ENCODE measurements around the gene ZFP92. TPM values are rescaled to one million over a fixed set of nuclear protein-coding genes. Genes with fewer than 3 reads are reported as not detected.

Gene ZFP92
- total RNA-seq, 2 experiments from 2014 or later = 1.7 to 1.9 TPM

GRCh38 chrX:153417637-153418036, 6.4 kb downstream of the ZFP92 start:
- Mint-ChIP-seq H3K36me3 (ENCODE audit: low read depth) (no peaks in the 10 kb centered on the region), H3K27me3 (no peaks in the 10 kb centered on the region), H3K4me1 (peaks cover 3% of the 10 kb centered on the region), H3K27ac (no peak overlapping the region), H3K9me3 (no peaks in the 10 kb centered on the region), H3K4me3 (no peak overlapping the region)
- ChIA-PET CTCF (no interaction called here), POLR2A (no interaction called here)
- no peak for DNase-seq

- no peaks in the 10 kb centered on the region for H3K4me1 Mint-ChIP-seq
- H3K27me3 Mint-ChIP-seq = no peaks in the 10 kb centered on the region
- H3K36me3 Mint-ChIP-seq (ENCODE audit: low read depth) = no peaks in the 10 kb centered on the region
- ChIA-PET POLR2A (no interaction called here), CTCF (no interaction called here)
- H3K4me3 Mint-ChIP-seq = no peak overlapping the region
- no peaks in the 10 kb centered on the region for H3K9me3 Mint-ChIP-seq
- no peak overlapping the region for H3K27ac Mint-ChIP-seq
- no peak for DNase-seq
Measured at GRCh38 chrX:153420851-153421599, 9.8 kb downstream of the ZFP92 start.

GRCh38 chrX:153421856-153422255, 10.6 kb downstream of the ZFP92 start:
- Mint-ChIP-seq H3K9me3 (no peaks in the 10 kb centered on the region), H3K27ac (no peak overlapping the region), H3K4me3 (no peak overlapping the region), H3K27me3 (no peaks in the 10 kb centered on the region), H3K4me1 (no peaks in the 10 kb centered on the region), H3K36me3 (ENCODE audit: low read depth) (no peaks in the 10 kb centered on the region)
- DNase-seq = no peak
- ChIA-PET POLR2A (no interaction called here), CTCF (no interaction called here)

- Mint-ChIP-seq H3K4me1 (no peaks in the 10 kb centered on the region), H3K9me3 (no peaks in the 10 kb centered on the region)
- CTCF ChIA-PET = no interaction called here
Measured at GRCh38 chrX:153423652-153424051, 12.4 kb downstream of the ZFP92 start.

GRCh38 chrX:153426204-153426603, 14.9 kb downstream of the ZFP92 start:
- ChIA-PET CTCF (no interaction called here), POLR2A (no interaction called here)
- Mint-ChIP-seq H3K36me3 (ENCODE audit: low read depth) (no peaks in the 10 kb centered on the region), H3K4me3 (no peak overlapping the region), H3K27ac (no peak overlapping the region), H3K27me3 (no peaks in the 10 kb centered on the region), H3K4me1 (no peaks in the 10 kb centered on the region), H3K9me3 (no peaks in the 10 kb centered on the region)
- DNase-seq = no peak

More at GRCh38 chrX:153423652-153424051, 12.4 kb downstream of the ZFP92 start:
- Mint-ChIP-seq H3K27me3 (no peaks in the 10 kb centered on the region), H3K36me3 (ENCODE audit: low read depth) (no peaks in the 10 kb centered on the region), H3K4me3 (no peak overlapping the region), H3K27ac (no peak overlapping the region)
- POLR2A ChIA-PET = no interaction called here
- no peak for DNase-seq

GRCh38 chrX:153430796-153431195, 19.5 kb downstream of the ZFP92 start:
- POLR2A ChIA-PET = no interaction called here
- H3K9me3 Mint-ChIP-seq = no peaks in the 10 kb centered on the region
- no peak overlapping the region for H3K4me3 Mint-ChIP-seq
- H3K36me3 Mint-ChIP-seq (ENCODE audit: low read depth) = no peaks in the 10 kb centered on the region
- no peaks in the 10 kb centered on the region for H3K27me3 Mint-ChIP-seq
- H3K27ac Mint-ChIP-seq = no peak overlapping the region
- CTCF ChIA-PET = no interaction called here
- no peak for DNase-seq
- no peaks in the 10 kb centered on the region for H3K4me1 Mint-ChIP-seq

- no peak overlapping the region for H3K4me3 Mint-ChIP-seq
- no peaks in the 10 kb centered on the region for H3K36me3 Mint-ChIP-seq (ENCODE audit: low read depth)
- peaks cover 2% of the 10 kb centered on the region for H3K27me3 Mint-ChIP-seq
- no peak for DNase-seq
- ChIA-PET CTCF (interaction anchor here (0.8 kb wide), 1 partner anchor 20 kb away, joined by 3 read pairs; no protein-coding TSS in a partner anchor), POLR2A (no interaction called here)
- H3K27ac Mint-ChIP-seq = no peak overlapping the region
- H3K9me3 Mint-ChIP-seq = no peaks in the 10 kb centered on the region
- no peaks in the 10 kb centered on the region for H3K4me1 Mint-ChIP-seq
Measured at GRCh38 chrX:153433161-153433680, 21.9 kb downstream of the ZFP92 start.

GRCh38 chrX:153433781-153434285, 22.6 kb downstream of the ZFP92 start:
- Mint-ChIP-seq H3K36me3 (ENCODE audit: low read depth) (no peaks in the 10 kb centered on the region), H3K27ac (no peak overlapping the region), H3K9me3 (no peaks in the 10 kb centered on the region), H3K27me3 (peaks cover 8% of the 10 kb centered on the region), H3K4me3 (no peak overlapping the region), H3K4me1 (no peaks in the 10 kb centered on the region)
- ChIA-PET POLR2A (no interaction called here), CTCF (interaction anchor here (0.8 kb wide), 1 partner anchor 20 kb away, joined by 3 read pairs; no protein-coding TSS in a partner anchor)
- DNase-seq = no peak

- no peak for DNase-seq
- POLR2A ChIA-PET = no interaction called here
- no peak overlapping the region for H3K27ac Mint-ChIP-seq
Measured at GRCh38 chrX:153434801-153435200, 23.5 kb downstream of the ZFP92 start.

GRCh38 chrX:153435845-153436244, 24.6 kb downstream of the ZFP92 start:
- no peak for DNase-seq
- Mint-ChIP-seq H3K36me3 (ENCODE audit: low read depth) (no peaks in the 10 kb centered on the region), H3K27me3 (peaks cover 12% of the 10 kb centered on the region), H3K4me1 (no peaks in the 10 kb centered on the region), H3K27ac (no peak overlapping the region), H3K9me3 (no peaks in the 10 kb centered on the region), H3K4me3 (no peak overlapping the region)
- ChIA-PET CTCF (no interaction called here), POLR2A (no interaction called here)

More at GRCh38 chrX:153434801-153435200, 23.5 kb downstream of the ZFP92 start:
- Mint-ChIP-seq H3K27me3 (peaks cover 9% of the 10 kb centered on the region), H3K4me3 (no peak overlapping the region), H3K9me3 (no peaks in the 10 kb centered on the region), H3K4me1 (no peaks in the 10 kb centered on the region), H3K36me3 (ENCODE audit: low read depth) (no peaks in the 10 kb centered on the region)
- CTCF ChIA-PET = no interaction called here

- Mint-ChIP-seq H3K9me3 (no peaks in the 10 kb centered on the region), H3K27ac (no peak overlapping the region), H3K4me1 (no peaks in the 10 kb centered on the region), H3K4me3 (no peak overlapping the region), H3K27me3 (peaks cover 12% of the 10 kb centered on the region), H3K36me3 (ENCODE audit: low read depth) (no peaks in the 10 kb centered on the region)
- no peak for DNase-seq
- POLR2A ChIA-PET = no interaction called here
- CTCF ChIA-PET = interaction anchor here (0.5 to 1.7 kb wide), 2 partner anchors 32 to 65 kb away, joined by 6 to 9 read pairs; partner anchors contain the start of gene HAUS7
Measured at GRCh38 chrX:153438532-153438931, 27.3 kb downstream of the ZFP92 start.

- CTCF ChIA-PET = no interaction called here
- no peak for DNase-seq
- Mint-ChIP-seq H3K36me3 (ENCODE audit: low read depth) (no peaks in the 10 kb centered on the region), H3K9me3 (no peaks in the 10 kb centered on the region), H3K27me3 (peaks cover 12% of the 10 kb centered on the region), H3K4me3 (no peak overlapping the region), H3K27ac (no peak overlapping the region), H3K4me1 (no peaks in the 10 kb centered on the region)
- POLR2A ChIA-PET = no interaction called here
Measured at GRCh38 chrX:153439977-153440376, 28.7 kb downstream of the ZFP92 start.

- Mint-ChIP-seq H3K4me3 (no peak overlapping the region), H3K36me3 (ENCODE audit: low read depth) (no peaks in the 10 kb centered on the region), H3K9me3 (no peaks in the 10 kb centered on the region), H3K4me1 (no peaks in the 10 kb centered on the region), H3K27me3 (peaks cover 12% of the 10 kb centered on the region), H3K27ac (no peak overlapping the region)
- CTCF ChIA-PET = interaction anchor here (1.0 to 1.1 kb wide), 2 partner anchors 30 to 159 kb away, joined by 3 read pairs; partner anchors contain the start of gene HAUS7
- DNase-seq = no peak
- POLR2A ChIA-PET = no interaction called here
Measured at GRCh38 chrX:153440556-153441135, 29.4 kb downstream of the ZFP92 start.

All from activated CD4-positive, alpha-beta memory T cell treated with anti-CD3 and anti-CD28 coated beads, Interleukin-2, amount 10 ng/mL, durations not matched to agents 7 days and 5 days (primary cell).